ENCODE data around the gene SIMC1.
"Not testable (repeated sequence)": the region's sequence is repeated elsewhere in the genome, so short reads cannot be mapped to it uniquely, and the experiment has no call there.

The SIMC1 gene

GRCh38 chr5:176290057-176290840 is 52.0 kb downstream of the SIMC1 start:
- not testable (repeated sequence) for DNase-seq (ENCODE audit: low read depth)

- not testable (repeated sequence) for DNase-seq (ENCODE audit: low read depth)
Measured at GRCh38 chr5:176305356-176305755, 67.1 kb downstream of the SIMC1 start.

- no peak for DNase-seq (ENCODE audit: low read depth)
Measured at GRCh38 chr5:176317534-176318374, 79.5 kb downstream of the SIMC1 start.

GRCh38 chr5:176319827-176320554 is 81.8 kb downstream of the SIMC1 start:
- DNase-seq (ENCODE audit: low read depth): no peak

- DNase-seq (ENCODE audit: low read depth): no peak
Measured at GRCh38 chr5:176320577-176320976, 82.4 kb downstream of the SIMC1 start.

GRCh38 chr5:176334031-176334770 is 96.0 kb downstream of the SIMC1 start:
- no peak for DNase-seq (ENCODE audit: low read depth)

- no peak for DNase-seq (ENCODE audit: low read depth)
Measured at GRCh38 chr5:176337913-176338312, 99.7 kb downstream of the SIMC1 start.

- DNase-seq (ENCODE audit: low read depth): no peak
Measured at GRCh38 chr5:176339304-176339703, 101.1 kb downstream of the SIMC1 start.

- no peak for DNase-seq (ENCODE audit: low read depth)
Measured at GRCh38 chr5:176341325-176342157, 103.3 kb downstream of the SIMC1 start.

- no peak for DNase-seq (ENCODE audit: low read depth)
Measured at GRCh38 chr5:176342158-176342483, 103.9 kb downstream of the SIMC1 start.

GRCh38 chr5:176342766-176343458 is 104.7 kb downstream of the SIMC1 start:
- no peak for DNase-seq (ENCODE audit: low read depth)

- DNase-seq (ENCODE audit: low read depth): no peak
Measured at GRCh38 chr5:176350416-176350815, 112.2 kb downstream of the SIMC1 start.

- no peak for DNase-seq (ENCODE audit: low read depth)
Measured at GRCh38 chr5:176352116-176352878, 114.1 kb downstream of the SIMC1 start.

- no peak for DNase-seq (ENCODE audit: low read depth)
Measured at GRCh38 chr5:176353533-176353932, 115.3 kb downstream of the SIMC1 start.

- DNase-seq (ENCODE audit: low read depth): no peak
Measured at GRCh38 chr5:176355400-176356178, 117.4 kb downstream of the SIMC1 start.

- no peak for DNase-seq (ENCODE audit: low read depth)
Measured at GRCh38 chr5:176356179-176356566, 117.9 kb downstream of the SIMC1 start.

GRCh38 chr5:176359658-176360057 is 121.4 kb downstream of the SIMC1 start:
- no peak for DNase-seq (ENCODE audit: low read depth)

GRCh38 chr5:176360894-176361436 is 122.7 kb downstream of the SIMC1 start:
- DNase-seq (ENCODE audit: low read depth): no peak
